H1 (cell line): ENCODE data around the gene PET117. TPM values are rescaled to one million over a fixed set of nuclear protein-coding genes. Genes with fewer than 3 reads are reported as not detected.

Experiments used
- CTCF ChIA-PET: fragments of 300-600 bp; sonication (Branson Sonifier 250); formaldehyde crosslinking; loops from one replicate; lab custom pipeline; 2021; ENCODE audit not compliant: partially characterized antibody; lab: Charles Lee
- POLR2A ChIA-PET: fragments of 300-600 bp; sonication (Branson Sonifier 250); formaldehyde crosslinking; loops from one replicate; lab custom pipeline; 2021; ENCODE audit warnings: inconsistent platforms; ENCODE audit not compliant: partially characterized antibody; lab: Charles Lee
- DNase-seq, 2 experiments: peaks; one replicate each; pipeline versions ENCODE4 v3.0.0 to v3.0.0-alpha.2; 2010 to 2022; ENCODE audit warnings: low spot score in 2 of 2, low read depth in 1 of 2, mixed read lengths in 1 of 2
- FAIRE-seq: peaks from 2 replicates; lab custom pipeline; 2011; peaks lifted over from hg19 to GRCh38; lab: Jason Lieb, UNC
- H2AFZ ChIP-seq: 2 replicates; pipeline ENCODE4 v1.8.1; 2012; ENCODE audit warnings: low read length, inconsistent platforms
- H2AK5ac ChIP-seq: 2 replicates; pipeline ENCODE4 v1.6.1; 2013; ENCODE audit warnings: low read depth, low read length
- H2BK120ac ChIP-seq: replicated peaks from 2 replicates; pipeline ENCODE3; 2013; ENCODE audit warnings: low read depth, low read length, inconsistent platforms
- H2BK12ac ChIP-seq: 2 replicates; pipeline ENCODE4 v1.6.1; 2013; ENCODE audit warnings: low read depth, low read length
- H2BK15ac ChIP-seq: 2 replicates; pipeline ENCODE4 v1.6.1; 2013; ENCODE audit warnings: low read length
- H2BK20ac ChIP-seq: 2 replicates; pipeline ENCODE4 v1.6.1; 2013; ENCODE audit warnings: low read length
- H2BK5ac ChIP-seq: 2 replicates; pipeline ENCODE4 v1.6.1; 2013; ENCODE audit warnings: low read depth, low read length
- H3K14ac ChIP-seq: 2 replicates; pipeline ENCODE4 v1.6.1; 2013; ENCODE audit warnings: inconsistent platforms; ENCODE audit not compliant: insufficient read length
- H3K18ac ChIP-seq: 2 replicates; pipeline ENCODE4 v1.6.1; 2013; ENCODE audit warnings: low read length; ENCODE audit errors: extremely low read depth
- H3K23ac ChIP-seq: 2 replicates; pipeline ENCODE4 v1.6.1; 2013; ENCODE audit warnings: inconsistent platforms; ENCODE audit not compliant: insufficient read length
- H3K23me2 ChIP-seq: 2 replicates; pipeline ENCODE4 v1.6.1; 2013; ENCODE audit warnings: low read depth, low read length
- H3K27ac ChIP-seq: 2 replicates; pipeline ENCODE4 v1.6.1; 2011; ENCODE audit warnings: low read depth, low read length, inconsistent platforms
- H3K27me3 ChIP-seq, 4 experiments: replicated peaks in 1 of 4; 1 replicate in 1 of 4; 2 replicates in 3 of 4; pipeline versions ENCODE4 v1.6.1 to v1.8.1; 2011 to 2013; ENCODE audit warnings: low read length in 3 of 4, mild to moderate bottlenecking in 3 of 4, inconsistent platforms in 2 of 4, mixed read lengths in 2 of 4, moderate library complexity in 1 of 4; ENCODE audit not compliant: control insufficient read depth in 3 of 4, insufficient read depth in 3 of 4; ENCODE audit errors: extremely low read depth in 1 of 4
- H3K36me3 ChIP-seq, 4 experiments: 2 replicates each; pipeline versions ENCODE4 v1.6.1 to v1.8.1; 2011 to 2013; ENCODE audit warnings: mild to moderate bottlenecking in 4 of 4, low read length in 3 of 4, moderate library complexity in 2 of 4, control low read depth in 1 of 4, inconsistent platforms in 1 of 4; ENCODE audit not compliant: insufficient read depth in 4 of 4, control insufficient read depth in 2 of 4
- H3K4ac ChIP-seq: replicated peaks from 2 replicates; pipeline ENCODE3; 2013; ENCODE audit warnings: low read length, low read depth, mixed read lengths, inconsistent platforms; ENCODE audit not compliant: insufficient read length
- H3K4me1 ChIP-seq, 4 experiments: replicated peaks in 1 of 4; 1 replicate in 1 of 4; 2 replicates in 3 of 4; pipeline versions ENCODE4 v1.6.1 to v1.8.1; 2011 to 2013; ENCODE audit warnings: low read length in 3 of 4, inconsistent platforms in 2 of 4, mixed read lengths in 1 of 4; ENCODE audit not compliant: insufficient read depth in 4 of 4, control insufficient read depth in 3 of 4
- H3K4me2 ChIP-seq, 2 experiments: 2 replicates each; pipeline versions ENCODE4 v1.6.1 to v1.8.1; 2011 to 2013; ENCODE audit warnings: low read depth in 2 of 2, low read length in 2 of 2, control low read depth in 1 of 2, inconsistent platforms in 1 of 2, mild to moderate bottlenecking in 1 of 2; ENCODE audit not compliant: insufficient read depth in 1 of 2
- H3K4me3 ChIP-seq, 4 experiments: fragments of 200-600, 300-600 bp in 1 of 4; sonication (generic), shearing (Covaris generic), sonication (Bioruptor Twin) in 1 of 4; 2 replicates each; pipeline versions ENCODE4 v1.5.1 to v1.8.1; 2011 to 2016; ENCODE audit warnings: low read length in 4 of 4, low read depth in 3 of 4, control low read depth in 2 of 4, inconsistent platforms in 2 of 4, mild to moderate bottlenecking in 2 of 4, mixed read lengths in 1 of 4, moderate library complexity in 1 of 4; ENCODE audit not compliant: insufficient read depth in 2 of 4; ENCODE audit errors: extremely low read depth in 1 of 4
- H3K56ac ChIP-seq: replicated peaks from 2 replicates; pipeline ENCODE3; 2013; ENCODE audit warnings: low read depth, mild to moderate bottlenecking, mixed read lengths, low read length, inconsistent platforms; ENCODE audit not compliant: insufficient read length
- H3K79me1 ChIP-seq: 2 replicates; pipeline ENCODE4 v1.6.1; 2013; ENCODE audit warnings: low read depth, low read length, control low read depth
- H3K79me2 ChIP-seq, 2 experiments: 2 replicates each; pipeline versions ENCODE4 v1.6.1 to v1.8.1; 2012 to 2013; ENCODE audit warnings: low read length in 2 of 2, mild to moderate bottlenecking in 2 of 2, inconsistent platforms in 1 of 2; ENCODE audit not compliant: insufficient read depth in 2 of 2, control insufficient read depth in 1 of 2
- H3K9ac ChIP-seq, 4 experiments: replicated peaks in 1 of 4; 1 replicate in 1 of 4; 2 replicates in 3 of 4; pipeline versions ENCODE4 v1.6.1 to v1.8.1; 2011 to 2013; ENCODE audit warnings: low read depth in 3 of 4, low read length in 3 of 4, control low read depth in 2 of 4, mild to moderate bottlenecking in 2 of 4, moderate library complexity in 2 of 4, inconsistent platforms in 1 of 4; ENCODE audit errors: extremely low read depth in 1 of 4
- H3K9me3 ChIP-seq, 2 experiments: 2 replicates each; pipeline versions ENCODE4 v1.6.1 to v1.8.1; 2012 to 2013; ENCODE audit warnings: mild to moderate bottlenecking in 2 of 2, moderate library complexity in 2 of 2, control low read depth in 1 of 2, inconsistent platforms in 1 of 2, low read depth in 1 of 2, low read length in 1 of 2, mixed read lengths in 1 of 2; ENCODE audit not compliant: insufficient read depth in 2 of 2
- H4K20me1 ChIP-seq, 2 experiments: replicated peaks in 1 of 2; 2 replicates each; pipeline versions ENCODE3 to v1.8.1; 2011 to 2013; ENCODE audit warnings: inconsistent platforms in 2 of 2, low read length in 2 of 2, mild to moderate bottlenecking in 1 of 2; ENCODE audit not compliant: insufficient read depth in 2 of 2, control insufficient read depth in 1 of 2
- H4K5ac ChIP-seq: 2 replicates; pipeline ENCODE4 v1.6.1; 2013; ENCODE audit warnings: low read length, low read depth, mixed read lengths, inconsistent platforms; ENCODE audit not compliant: insufficient read length
- H4K8ac ChIP-seq: 2 replicates; pipeline ENCODE4 v1.8.0; 2013; ENCODE audit warnings: mild to moderate bottlenecking, moderate library complexity, low read length, inconsistent platforms; ENCODE audit not compliant: insufficient read depth; ENCODE audit errors: extremely low read depth
- H4K91ac ChIP-seq: replicated peaks from 2 replicates; pipeline ENCODE3; 2013; ENCODE audit warnings: low read length, mixed read lengths, inconsistent platforms; ENCODE audit not compliant: insufficient read length
- TBP ChIP-seq: IDR thresholded peaks from 2 replicates; pipeline ENCODE4 v1.6.1; 2011; ENCODE audit warnings: low read depth, low read length, improper control_type of control experiment
- WGBS, 2 experiments: shearing (Covaris generic) in 1 of 2; methylation state at CpG; one replicate each; pipeline versions ENCODE4 v1.1.6 to v1.1.7; 2013 to 2015; ENCODE audit warnings: low lambda C conversion rate in 2 of 2, mixed read lengths in 2 of 2, inconsistent platforms in 1 of 2, low coverage in 1 of 2, missing lambda C conversion rate in 1 of 2; ENCODE audit not compliant: insufficient replicate concordance in 2 of 2, insufficient coverage in 1 of 2, insufficient read length in 1 of 2; ENCODE audit errors: extremely low coverage in 1 of 2, missing lambda C conversion rate in 1 of 2; 5-methylcytosine and 5-hydroxymethylcytosine counted together
- polyA plus RNA-seq, 7 experiments: library from polyadenylated mRNA; depleted of rRNA in 3 of 7; stranded (reverse) in 5 of 7; unstranded in 2 of 7; fragments of >200 nt in 5 of 7; fragments of 200-250 nt in 2 of 7; gene quantifications; 1 replicate in 5 of 7; 2 replicates in 1 of 7; 4 replicates in 1 of 7; pipeline versions ENCODE4 v1.2.1 to v1.2.3, GENCODE V29; 2011 to 2013; ENCODE audit warnings: missing spikeins in 2 of 7, mixed read lengths in 2 of 7
- total RNA-seq: library from RNA; stranded (reverse); fragmentation: NEBNext Ultra II Directional; extraction: Animal tissue kit (Norgen Biotek cat#: 25700); gene quantifications from 2 replicates; pipeline ENCODE4 v1.2.1, GENCODE V29; 2021

The PET117 gene
- total and polyA plus RNA-seq, 2 of the 8 experiments (the other 6 are each of a cell fraction or from before 2014, with no cell fraction given), result 9.1 to 23.8 TPM

- no peak for TF ChIP-seq TBP
- no peak overlapping the region for H2BK12ac ChIP-seq
- WGBS, 2 experiments, result 84% methylated on average over 3 of the region's 3 CpGs; no CpG with 5 or more reads in 1 of the 2 experiments
- H2AFZ ChIP-seq, result no peak overlapping the region
- H2BK5ac ChIP-seq, result no peak overlapping the region
- H3K36me3 ChIP-seq, result peaks cover 8 to 43% (median 26%) of the 10 kb centered on the region in 4 experiments; a peak in 7 of 8 replicates
- no peak overlapping the region for H4K8ac ChIP-seq
- H2BK120ac ChIP-seq, result no peak overlapping the region
- H3K79me2 ChIP-seq, result no peaks in the 10 kb centered on the region
- no peak overlapping the region for H2BK20ac ChIP-seq
- H3K4me2 ChIP-seq, result no peak overlapping the region
- no peaks in the 10 kb centered on the region for H3K4me1 ChIP-seq
- H3K56ac ChIP-seq, result no peak overlapping the region
- no peak overlapping the region for H4K91ac ChIP-seq
- no peak overlapping the region for H3K23ac ChIP-seq
- DNase-seq (no peak), FAIRE-seq (no peak)
- ChIA-PET POLR2A (interaction anchor here (1.4 kb wide), 1 partner anchor 99 kb away, joined by 4 read pairs; the partner anchor contains the start of gene ZNF133), CTCF (interaction anchor here (0.7 to 1.3 kb wide), 5 partner anchors 9 to 88 kb away, joined by 3 to 5 read pairs (median 3); no protein-coding TSS in a partner anchor)
- no peak overlapping the region for H2AK5ac ChIP-seq
- no peak overlapping the region for H2BK15ac ChIP-seq
- no peak overlapping the region for H4K5ac ChIP-seq
- no peaks in the 10 kb centered on the region for H3K27me3 ChIP-seq
- H3K4me3 ChIP-seq, result no peak overlapping the region
- peaks cover 2 to 3% of the 10 kb centered on the region in 2 experiments for H4K20me1 ChIP-seq
- no peaks in the 10 kb centered on the region for H3K79me1 ChIP-seq
- no peak overlapping the region for H3K18ac ChIP-seq
- H3K23me2 ChIP-seq, result no peaks in the 10 kb centered on the region
- no peak overlapping the region for H3K14ac ChIP-seq
- no peak overlapping the region for H3K4ac ChIP-seq
- H3K27ac ChIP-seq, result no peak overlapping the region
- H3K9ac ChIP-seq, result no peak overlapping the region
- peaks cover 0 to 3% of the 10 kb centered on the region in 2 experiments; a peak in 1 of 4 replicates for H3K9me3 ChIP-seq
Measured at GRCh38 chr20:18188434-18188833, 50.8 kb downstream of the PET117 start.
